B cell (primary cell): ENCODE results near the gene PRPSAP1.

ENCODE experiments used
- EZH2 ChIP-seq: IDR thresholded peaks from 2 replicates; pipeline ENCODE4 v1.6.1; 2012; ENCODE audit warnings: borderline replicate concordance, low read depth, mild to moderate bottlenecking, moderate library complexity, low read length; ENCODE audit not compliant: insufficient read depth, poor library complexity, severe bottlenecking
- TF ChIP-seq, protein P1 (sequence below): fragments of 200-600 bp; IDR thresholded peaks from one replicate; pipeline ENCODE4 v1.8.0; 2022; ENCODE audit warnings: antibody characterized with exemption, mild to moderate bottlenecking

DNA sequence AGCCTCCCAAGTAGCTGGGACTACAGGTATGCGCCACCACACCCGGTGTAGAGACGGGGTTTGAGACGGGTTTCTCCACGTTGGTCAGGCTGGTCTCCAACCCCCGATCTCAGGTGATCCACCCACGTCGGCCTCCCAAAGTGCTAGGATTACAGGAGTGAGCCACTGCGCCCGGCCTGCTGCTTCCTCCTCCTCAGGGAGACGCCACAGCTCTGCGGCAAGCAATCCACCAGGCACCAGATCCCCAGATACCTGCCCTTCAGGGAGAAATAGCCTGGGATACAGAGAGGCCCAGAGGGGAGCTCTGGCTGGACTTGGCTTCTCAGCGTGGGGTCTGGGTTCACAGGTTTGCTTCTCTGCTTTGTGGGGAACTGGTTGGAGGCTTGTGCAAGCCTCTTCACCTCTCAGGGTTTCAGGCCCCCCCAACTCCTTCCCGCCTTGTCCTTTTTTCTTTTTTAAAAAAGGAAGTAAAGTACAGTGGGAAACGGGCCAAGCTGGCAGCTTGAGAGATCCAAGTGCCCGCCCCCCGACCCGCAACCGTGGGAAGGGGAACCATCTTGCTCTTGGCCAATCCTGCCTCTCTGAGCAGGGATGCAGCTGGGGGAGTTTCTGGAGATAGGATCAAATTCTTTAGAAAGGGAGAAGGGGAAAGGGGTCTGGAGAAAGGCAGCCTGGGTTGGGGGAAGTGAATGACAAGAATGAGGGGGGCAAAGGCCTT lies 28.1 kb upstream of the PRPSAP1 start:
- TF ChIP-seq, protein P1, sequence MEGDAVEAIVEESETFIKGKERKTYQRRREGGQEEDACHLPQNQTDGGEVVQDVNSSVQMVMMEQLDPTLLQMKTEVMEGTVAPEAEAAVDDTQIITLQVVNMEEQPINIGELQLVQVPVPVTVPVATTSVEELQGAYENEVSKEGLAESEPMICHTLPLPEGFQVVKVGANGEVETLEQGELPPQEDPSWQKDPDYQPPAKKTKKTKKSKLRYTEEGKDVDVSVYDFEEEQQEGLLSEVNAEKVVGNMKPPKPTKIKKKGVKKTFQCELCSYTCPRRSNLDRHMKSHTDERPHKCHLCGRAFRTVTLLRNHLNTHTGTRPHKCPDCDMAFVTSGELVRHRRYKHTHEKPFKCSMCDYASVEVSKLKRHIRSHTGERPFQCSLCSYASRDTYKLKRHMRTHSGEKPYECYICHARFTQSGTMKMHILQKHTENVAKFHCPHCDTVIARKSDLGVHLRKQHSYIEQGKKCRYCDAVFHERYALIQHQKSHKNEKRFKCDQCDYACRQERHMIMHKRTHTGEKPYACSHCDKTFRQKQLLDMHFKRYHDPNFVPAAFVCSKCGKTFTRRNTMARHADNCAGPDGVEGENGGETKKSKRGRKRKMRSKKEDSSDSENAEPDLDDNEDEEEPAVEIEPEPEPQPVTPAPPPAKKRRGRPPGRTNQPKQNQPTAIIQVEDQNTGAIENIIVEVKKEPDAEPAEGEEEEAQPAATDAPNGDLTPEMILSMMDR = no peak
- no peak for TF ChIP-seq EZH2
